Activated CD4-positive, CD25-positive, alpha-beta regulatory T cell treated with anti-CD3 and anti-CD28 coated beads, Interleukin-2, amount 50 U/mL, for 16 hours (primary cell): ENCODE measurements around the gene PTPRN2.
"Not testable (repeated sequence)": the region's sequence is repeated elsewhere in the genome, so short reads cannot be mapped to it uniquely, and the experiment has no call there.

Experiments
- DNase-seq: peaks from one replicate; pipeline ENCODE4 v3.0.0-alpha.2; 2020; ENCODE audit warnings: low read depth, low spot score

PTPRN2 gene

GRCh38 chr7:158258411-158259130 lies 329.1 kb downstream of the PTPRN2 start:
- DNase-seq, result no peak

- no peak for DNase-seq
Measured at GRCh38 chr7:158257516-158258410, 329.9 kb downstream of the PTPRN2 start.

DNA sequence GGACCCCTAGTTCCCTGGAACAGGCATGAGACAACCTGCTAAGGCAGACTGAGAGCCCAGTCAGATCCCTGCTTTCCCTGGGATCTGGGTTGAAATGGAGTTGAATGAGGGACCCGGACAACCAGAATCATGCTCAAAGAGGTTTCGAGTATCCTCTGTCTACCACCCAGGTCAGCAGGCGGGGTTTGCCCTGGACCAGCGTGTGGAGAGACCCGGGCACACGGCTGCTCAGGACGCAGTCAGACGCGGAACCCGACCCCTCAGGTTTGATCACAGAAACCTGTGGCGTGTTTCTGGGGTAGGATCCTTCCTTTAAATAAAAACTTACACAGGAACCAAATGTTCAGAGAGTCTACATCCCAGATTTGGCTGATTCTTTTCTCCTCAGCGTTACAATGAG lies 330.6 kb downstream of the PTPRN2 start:
- no peak for DNase-seq

GRCh38 chr7:158256091-158256816 lies 331.4 kb downstream of the PTPRN2 start:
- DNase-seq, result no peak

- no peak for DNase-seq
Measured at GRCh38 chr7:158255558-158255957, 332.1 kb downstream of the PTPRN2 start.

DNA sequence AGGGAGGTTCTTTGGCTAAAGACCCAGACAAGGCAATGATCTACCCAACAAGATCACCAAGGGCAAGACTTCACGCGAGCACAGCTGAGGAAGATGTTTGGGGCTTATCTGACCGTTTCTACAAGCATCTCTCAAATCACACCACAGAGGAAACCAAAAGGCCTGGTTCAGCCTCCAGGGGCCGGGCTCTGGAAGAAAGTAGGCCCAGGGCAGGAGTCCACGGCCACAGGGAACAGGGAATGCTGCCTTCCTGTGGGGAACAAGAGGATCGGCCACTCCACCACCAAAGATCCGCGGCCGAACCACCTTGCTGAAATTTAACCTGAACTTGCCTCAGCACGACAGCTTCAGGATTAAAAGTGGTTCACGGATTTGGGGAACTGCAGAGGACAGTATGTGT lies 332.5 kb downstream of the PTPRN2 start:
- no peak for DNase-seq

- DNase-seq, result not testable (repeated sequence)
Measured at GRCh38 chr7:158253670-158254045, 334.0 kb downstream of the PTPRN2 start.

- no peak for DNase-seq
Measured at GRCh38 chr7:158252837-158253669, 334.6 kb downstream of the PTPRN2 start.

GRCh38 chr7:158252081-158252836 lies 335.4 kb downstream of the PTPRN2 start:
- no peak for DNase-seq

GRCh38 chr7:158251061-158251965 lies 336.3 kb downstream of the PTPRN2 start:
- DNase-seq, result no peak

- no peak for DNase-seq
Measured at GRCh38 chr7:158249692-158250091, 337.9 kb downstream of the PTPRN2 start.

GRCh38 chr7:158248816-158249215 lies 338.8 kb downstream of the PTPRN2 start:
- no peak for DNase-seq

DNA sequence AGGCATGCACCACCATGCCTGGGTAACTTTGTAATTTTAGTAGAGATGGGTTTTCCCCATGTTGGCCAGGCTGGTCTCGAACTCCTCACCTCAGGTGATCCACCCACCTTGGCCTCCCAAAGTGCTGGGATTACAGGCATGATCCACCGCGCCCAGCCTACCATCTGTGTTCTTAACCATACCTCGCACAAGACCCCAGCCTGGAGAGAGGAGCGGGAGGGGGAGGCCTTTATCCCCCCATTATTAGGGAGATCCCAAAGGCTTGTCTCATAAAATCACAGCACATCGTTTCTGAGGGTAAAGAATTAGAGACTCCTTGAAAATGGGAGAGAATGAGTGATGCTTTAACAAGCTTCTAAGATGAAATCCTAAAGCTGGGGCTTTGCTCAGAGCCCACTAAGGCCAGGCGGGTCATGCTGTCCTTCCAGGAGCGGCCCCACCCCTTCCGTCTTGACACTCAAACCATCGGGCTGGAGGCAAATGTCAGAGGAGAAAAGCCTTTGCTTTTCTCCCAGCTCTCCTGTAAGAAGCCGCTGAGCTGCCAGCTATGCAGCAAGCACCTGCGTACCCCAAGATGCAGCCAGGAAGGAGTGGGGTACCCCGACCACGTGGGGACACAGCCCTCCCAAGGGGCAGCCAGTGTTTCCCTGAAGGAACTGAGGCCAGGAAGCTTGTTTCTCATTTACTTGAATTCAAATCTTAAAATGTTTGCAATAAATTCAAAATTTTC lies 339.7 kb downstream of the PTPRN2 start:
- DNase-seq, result no peak

DNA sequence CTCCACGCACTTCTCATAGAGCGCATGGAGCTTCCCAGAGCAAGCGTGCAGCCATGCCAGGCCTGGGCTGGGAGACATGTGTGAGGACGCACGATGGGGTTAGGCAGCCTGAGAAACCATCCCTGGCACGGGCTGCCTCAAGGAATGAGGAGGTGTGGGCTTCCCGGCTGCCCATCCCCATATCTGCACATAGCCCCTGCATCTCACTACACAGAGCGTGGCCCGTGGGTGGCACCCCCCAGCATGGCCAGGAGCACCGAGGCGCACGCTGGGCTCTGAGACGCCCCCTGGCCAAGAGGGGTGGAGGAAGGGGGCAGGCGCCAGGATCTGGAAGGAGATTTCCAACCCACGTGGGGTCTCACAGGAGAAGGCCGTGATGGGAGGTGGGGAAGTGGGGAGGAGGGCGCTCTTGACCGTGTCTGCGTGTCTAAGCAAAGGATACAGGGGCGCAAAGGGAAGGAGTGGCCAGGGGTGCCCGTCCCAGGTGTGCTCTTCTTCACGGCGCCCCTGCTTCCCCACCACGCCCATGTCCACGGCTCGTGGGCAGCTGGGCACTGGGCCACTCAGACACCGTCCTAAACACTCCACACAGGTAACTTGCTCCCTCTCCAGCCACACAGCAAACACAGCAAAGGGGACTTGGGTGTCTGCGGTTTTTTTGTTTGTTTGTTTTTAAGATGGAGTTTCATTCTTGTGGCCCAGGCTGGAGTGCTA lies 340.5 kb downstream of the PTPRN2 start:
- no peak for DNase-seq

DNA sequence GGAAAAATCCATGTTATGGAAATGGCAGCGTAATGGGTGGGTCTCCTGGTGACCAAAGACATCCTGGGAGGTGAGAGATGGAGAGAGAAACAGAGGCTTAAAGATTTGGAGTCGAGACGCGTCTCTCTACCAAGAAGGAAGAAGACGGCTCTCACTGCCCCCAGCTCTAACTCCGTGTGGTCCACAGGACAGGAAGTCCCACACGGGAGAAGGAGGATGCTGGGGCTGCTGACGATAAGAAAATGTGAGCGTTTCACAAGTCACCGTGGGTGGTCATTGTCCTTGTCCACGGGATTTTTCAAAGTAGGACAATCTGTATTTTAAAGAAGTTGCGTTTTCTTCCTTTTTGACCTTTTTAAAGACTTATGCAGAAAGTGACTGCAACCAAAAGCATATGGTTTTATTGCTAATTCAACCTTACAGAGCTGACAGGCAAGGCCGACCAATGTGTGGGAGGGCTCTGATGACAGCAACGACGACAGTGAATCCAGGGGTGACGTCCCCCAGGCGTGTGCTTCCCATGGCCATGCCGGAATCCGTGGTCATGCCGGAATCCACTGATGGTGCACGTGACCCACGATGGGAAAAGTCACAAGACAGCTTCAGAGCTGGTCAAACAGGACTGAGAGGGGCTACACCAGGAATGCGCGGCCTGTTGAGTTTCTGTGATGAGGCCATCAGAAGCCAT lies 341.2 kb downstream of the PTPRN2 start:
- DNase-seq, result no peak

DNA sequence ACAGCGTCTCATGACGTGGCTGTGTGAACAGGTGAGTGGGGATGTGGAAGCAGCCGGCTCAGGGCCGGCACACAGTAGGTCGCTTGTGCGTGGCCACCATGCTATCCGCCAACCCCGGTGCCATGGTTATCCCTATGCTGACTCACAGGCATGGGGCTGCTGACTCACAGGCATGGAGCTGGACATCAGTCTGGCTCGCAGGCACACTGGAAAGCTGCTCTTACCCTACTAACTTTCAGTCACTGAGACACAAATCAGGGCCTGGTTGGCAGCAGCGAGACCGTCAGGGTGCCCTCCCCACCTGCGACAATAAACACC lies 341.9 kb downstream of the PTPRN2 start:
- no peak for DNase-seq

- DNase-seq, result no peak
Measured at GRCh38 chr7:158244873-158245723, 342.5 kb downstream of the PTPRN2 start.
